ENCODE measurements around the gene FBXO24. TPM values are rescaled to one million over a fixed set of nuclear protein-coding genes. Genes with fewer than 3 reads are reported as not detected.
"Not testable (repeated sequence)": the region's sequence is repeated elsewhere in the genome, so short reads cannot be mapped to it uniquely, and the experiment has no call there.

FBXO24 gene
- 0.29 and 0.36 TPM in 2 replicates for total RNA-seq (2014; rRNA removed; shearing (Covaris generic))

GRCh38 chr7:100586266-100587025, at the start of gene FBXO24:
FBXO24 (plus strand) TSS chr7:100586328; CDS start chr7:100586626, 298 bp downstream.
- peak; percentile 100 for DNase-seq (ENCODE audit: low spot score)

- DNase-seq (ENCODE audit: low spot score), result not testable (repeated sequence)
Measured at GRCh38 chr7:100536695-100537094, 49.4 kb upstream of the FBXO24 start.

GRCh38 chr7:100538348-100538653, 47.8 kb upstream of the FBXO24 start:
- no peak for DNase-seq (ENCODE audit: low spot score)

- peak; percentile 100 for DNase-seq (ENCODE audit: low spot score)
Measured at GRCh38 chr7:100538654-100539435, 47.3 kb upstream of the FBXO24 start, which contains the start of gene AGFG2. AGFG2 (plus strand) TSS chr7:100539203; CDS start chr7:100539347, 144 bp downstream.

GRCh38 chr7:100539436-100540006, 46.6 kb upstream of the FBXO24 start:
- DNase-seq (ENCODE audit: low spot score), result no peak

GRCh38 chr7:100540073-100540723, 45.9 kb upstream of the FBXO24 start:
- peak; percentile 72 for DNase-seq (ENCODE audit: low spot score)

- not testable (repeated sequence) for DNase-seq (ENCODE audit: low spot score)
Measured at GRCh38 chr7:100541309-100541708, 44.8 kb upstream of the FBXO24 start.

GRCh38 chr7:100543586-100543985, 42.5 kb upstream of the FBXO24 start:
- DNase-seq (ENCODE audit: low spot score), result no peak

GRCh38 chr7:100544386-100544785, 41.7 kb upstream of the FBXO24 start:
- no peak for DNase-seq (ENCODE audit: low spot score)

GRCh38 chr7:100544967-100545359, 41.2 kb upstream of the FBXO24 start:
- DNase-seq (ENCODE audit: low spot score), result no peak

- peak; percentile 83 for DNase-seq (ENCODE audit: low spot score)
Measured at GRCh38 chr7:100545360-100546128, 40.6 kb upstream of the FBXO24 start.

GRCh38 chr7:100546129-100546925, 39.8 kb upstream of the FBXO24 start:
- peak; percentile 80 for DNase-seq (ENCODE audit: low spot score)

- DNase-seq (ENCODE audit: low spot score), result peak; percentile 30
Measured at GRCh38 chr7:100546926-100547800, 39.0 kb upstream of the FBXO24 start.

GRCh38 chr7:100547872-100548271, 38.3 kb upstream of the FBXO24 start:
- no peak for DNase-seq (ENCODE audit: low spot score)

- DNase-seq (ENCODE audit: low spot score), result not testable (repeated sequence)
Measured at GRCh38 chr7:100548446-100548845, 37.7 kb upstream of the FBXO24 start.

GRCh38 chr7:100552532-100552931, 33.6 kb upstream of the FBXO24 start:
- no peak for DNase-seq (ENCODE audit: low spot score)

- no peak for DNase-seq (ENCODE audit: low spot score)
Measured at GRCh38 chr7:100553032-100553431, 33.1 kb upstream of the FBXO24 start.

- DNase-seq (ENCODE audit: low spot score), result no peak
Measured at GRCh38 chr7:100555701-100556100, 30.4 kb upstream of the FBXO24 start.

- DNase-seq (ENCODE audit: low spot score), result no peak
Measured at GRCh38 chr7:100556541-100556940, 29.6 kb upstream of the FBXO24 start.

Data from HT-29 (cell line).